ENCODE results near the gene RABGGTA. TPM values are rescaled to one million over a fixed set of nuclear protein-coding genes. Genes with fewer than 3 reads are reported as not detected.
A peak's percentile ranks its signal among the peaks of the same experiment; 100 is the strongest.

Gene RABGGTA
- total RNA-seq, 6 experiments from 2014 or later: 25.4 to 31.4 (median 27.3) TPM

GRCh38 chr14:24274101-24274543, 2.7 kb upstream of the RABGGTA start:
- peaks cover 44% of the 10 kb centered on the region for H3K4me1 Mint-ChIP-seq (ENCODE audit: low read depth)
- DNase-seq: no peak
- no peak for TF ChIP-seq CTCF (IDR thresholded peaks at IDR 0.05)
- peaks cover 3% of the 10 kb centered on the region; the same call in 1 of the 2 replicates for H3K27me3 Mint-ChIP-seq (ENCODE audit: insufficient read depth)
- no peaks in the 10 kb centered on the region for H3K9me3 Mint-ChIP-seq
- 0 out of 2 replicates have a peak, but pooled peaks cover 4% of the 10 kb centered on the region for H3K36me3 Mint-ChIP-seq (ENCODE audit: low read depth)
- H3K4me3 Mint-ChIP-seq: no peak overlapping the region
- peak overlapping the region; percentile 2; the same call in 1 of the 2 replicates for H3K27ac Mint-ChIP-seq

- no peak for DNase-seq
- no peaks in the 10 kb centered on the region for H3K9me3 Mint-ChIP-seq
- no peak overlapping the region for H3K27ac Mint-ChIP-seq
- no peak overlapping the region for H3K4me3 Mint-ChIP-seq
- peaks cover 3% of the 10 kb centered on the region; the same call in 1 of the 2 replicates for H3K27me3 Mint-ChIP-seq (ENCODE audit: insufficient read depth)
- H3K36me3 Mint-ChIP-seq (ENCODE audit: low read depth): 0 out of 2 replicates have a peak, but pooled peaks cover 4% of the 10 kb centered on the region
- H3K4me1 Mint-ChIP-seq (ENCODE audit: low read depth): peaks cover 38% of the 10 kb centered on the region
- TF ChIP-seq CTCF (IDR thresholded peaks at IDR 0.05): peak; percentile 28; the same call in 1 of the 2 replicates
Measured at GRCh38 chr14:24273422-24273998, 2.1 kb upstream of the RABGGTA start.

GRCh38 chr14:24272467-24272866, 1.1 kb upstream of the RABGGTA start:
- Mint-ChIP-seq H3K27me3 (ENCODE audit: insufficient read depth) (peaks cover 3% of the 10 kb centered on the region; the same call in 1 of the 2 replicates), H3K4me3 (peak overlapping the region; percentile 90), H3K4me1 (ENCODE audit: low read depth) (peaks cover 34% of the 10 kb centered on the region), H3K9me3 (no peaks in the 10 kb centered on the region), H3K36me3 (ENCODE audit: low read depth) (0 out of 2 replicates have a peak, but pooled peaks cover 4% of the 10 kb centered on the region), H3K27ac (peak overlapping the region; percentile 80)
- TF ChIP-seq CTCF (IDR thresholded peaks at IDR 0.05): no peak
- DNase-seq: no peak

GRCh38 chr14:24271834-24272263, 452 bp upstream of the RABGGTA start:
- H3K27me3 Mint-ChIP-seq (ENCODE audit: insufficient read depth): peaks cover 5% of the 10 kb centered on the region
- H3K4me3 Mint-ChIP-seq: peak overlapping the region; percentile 90
- peaks cover 34% of the 10 kb centered on the region for H3K4me1 Mint-ChIP-seq (ENCODE audit: low read depth)
- DNase-seq: no peak
- no peak for TF ChIP-seq CTCF (IDR thresholded peaks at IDR 0.05)
- no peaks in the 10 kb centered on the region for H3K9me3 Mint-ChIP-seq
- 0 out of 2 replicates have a peak, but pooled peaks cover 4% of the 10 kb centered on the region for H3K36me3 Mint-ChIP-seq (ENCODE audit: low read depth)
- peak overlapping the region; percentile 80 for H3K27ac Mint-ChIP-seq

GRCh38 chr14:24270537-24271133, 762 bp downstream of the RABGGTA start:
- H3K9me3 Mint-ChIP-seq: no peaks in the 10 kb centered on the region
- peak overlapping the region; percentile 95 for H3K27ac Mint-ChIP-seq
- 0 out of 2 replicates have a peak, but pooled peaks cover 4% of the 10 kb centered on the region for H3K36me3 Mint-ChIP-seq (ENCODE audit: low read depth)
- no peak for TF ChIP-seq CTCF (IDR thresholded peaks at IDR 0.05)
- peaks cover 34% of the 10 kb centered on the region for H3K4me1 Mint-ChIP-seq (ENCODE audit: low read depth)
- peaks cover 5% of the 10 kb centered on the region for H3K27me3 Mint-ChIP-seq (ENCODE audit: insufficient read depth)
- peak overlapping the region; percentile 90 for H3K4me3 Mint-ChIP-seq
- DNase-seq: no peak
